GM12891 (cell line): ENCODE data around the gene KHSRP.

Experiments used
- PAX5 ChIP-seq: IDR thresholded peaks from 2 replicates; pipeline ENCODE4 v1.6.1; 2011; ENCODE audit warnings: low read length, moderate library complexity, mild to moderate bottlenecking; ENCODE audit not compliant: insufficient read depth, severe bottlenecking
- POLR2A ChIP-seq: IDR thresholded peaks from 2 replicates; pipeline ENCODE4 v1.6.1; 2011; ENCODE audit warnings: low read depth, low read length, control low read depth
- POLR2AphosphoS5 ChIP-seq: IDR thresholded peaks from 2 replicates; pipeline ENCODE4 v1.6.1; 2011; ENCODE audit warnings: low read depth, low read length, control low read depth
- POU2F2 ChIP-seq: IDR thresholded peaks from 2 replicates; pipeline ENCODE4 v1.6.1; 2011; ENCODE audit warnings: low read depth, mild to moderate bottlenecking, control low read depth, low read length, moderate library complexity
- TAF1 ChIP-seq: IDR thresholded peaks from 2 replicates; pipeline ENCODE4 v1.6.1; 2011; ENCODE audit warnings: low read depth, low read length, control low read depth

- TF ChIP-seq POLR2A (no peak), POLR2AphosphoS5 (no peak), TAF1 (no peak), PAX5 (no peak), POU2F2 (no peak)
Measured at GRCh38 chr19:6413721-6414643, 10.6 kb downstream of the KHSRP start.
